Epithelial cell of esophagus (primary cell): ENCODE measurements around the gene RBM43.

ENCODE experiments used
- DNase-seq: peaks from one replicate; pipeline ENCODE4 v3.0.0; 2010; ENCODE audit warnings: low read depth
- H3K4me3 ChIP-seq: 2 replicates; pipeline ENCODE4 v1.5.1; 2011; ENCODE audit warnings: mild to moderate bottlenecking, low read length, control low read depth
- TF ChIP-seq, protein P1 (sequence below): IDR thresholded peaks from 2 replicates; pipeline ENCODE4 v1.5.1; 2011; ENCODE audit warnings: low read depth, mild to moderate bottlenecking, low read length, control low read depth, inconsistent platforms; ENCODE audit not compliant: insufficient read depth; ENCODE audit errors: missing control alignments

The RBM43 gene

GRCh38 chr2:151228847-151229512, 32.7 kb downstream of the RBM43 start:
- peak; percentile 68 for DNase-seq
- no peak overlapping the region for H3K4me3 ChIP-seq
- TF ChIP-seq, protein P1, sequence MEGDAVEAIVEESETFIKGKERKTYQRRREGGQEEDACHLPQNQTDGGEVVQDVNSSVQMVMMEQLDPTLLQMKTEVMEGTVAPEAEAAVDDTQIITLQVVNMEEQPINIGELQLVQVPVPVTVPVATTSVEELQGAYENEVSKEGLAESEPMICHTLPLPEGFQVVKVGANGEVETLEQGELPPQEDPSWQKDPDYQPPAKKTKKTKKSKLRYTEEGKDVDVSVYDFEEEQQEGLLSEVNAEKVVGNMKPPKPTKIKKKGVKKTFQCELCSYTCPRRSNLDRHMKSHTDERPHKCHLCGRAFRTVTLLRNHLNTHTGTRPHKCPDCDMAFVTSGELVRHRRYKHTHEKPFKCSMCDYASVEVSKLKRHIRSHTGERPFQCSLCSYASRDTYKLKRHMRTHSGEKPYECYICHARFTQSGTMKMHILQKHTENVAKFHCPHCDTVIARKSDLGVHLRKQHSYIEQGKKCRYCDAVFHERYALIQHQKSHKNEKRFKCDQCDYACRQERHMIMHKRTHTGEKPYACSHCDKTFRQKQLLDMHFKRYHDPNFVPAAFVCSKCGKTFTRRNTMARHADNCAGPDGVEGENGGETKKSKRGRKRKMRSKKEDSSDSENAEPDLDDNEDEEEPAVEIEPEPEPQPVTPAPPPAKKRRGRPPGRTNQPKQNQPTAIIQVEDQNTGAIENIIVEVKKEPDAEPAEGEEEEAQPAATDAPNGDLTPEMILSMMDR: no peak

- TF ChIP-seq, protein P1: no peak
- DNase-seq: no peak
- no peak overlapping the region for H3K4me3 ChIP-seq
Measured at GRCh38 chr2:151217343-151217742, 44.3 kb downstream of the RBM43 start.

DNA sequence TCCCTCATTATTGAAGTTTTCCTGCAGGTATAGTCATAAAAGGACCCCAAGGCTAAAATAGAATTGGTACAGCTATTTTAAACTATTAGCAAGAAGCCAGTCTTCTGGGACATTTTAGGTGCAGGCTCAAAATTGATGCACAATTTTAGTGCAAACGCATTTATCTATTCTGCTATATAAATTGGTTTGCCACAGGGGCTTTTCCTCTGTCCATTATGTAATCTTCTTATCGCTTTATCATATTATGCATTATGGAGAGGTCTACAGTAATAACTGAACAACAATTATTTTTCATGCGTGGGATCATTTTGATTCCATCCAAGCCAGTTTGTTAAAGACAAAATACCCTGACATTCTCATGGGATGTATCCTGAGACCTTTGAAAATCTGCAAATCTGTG, 54.6 kb downstream of the RBM43 start:
- TF ChIP-seq, protein P1: no peak
- no peak for DNase-seq

DNA sequence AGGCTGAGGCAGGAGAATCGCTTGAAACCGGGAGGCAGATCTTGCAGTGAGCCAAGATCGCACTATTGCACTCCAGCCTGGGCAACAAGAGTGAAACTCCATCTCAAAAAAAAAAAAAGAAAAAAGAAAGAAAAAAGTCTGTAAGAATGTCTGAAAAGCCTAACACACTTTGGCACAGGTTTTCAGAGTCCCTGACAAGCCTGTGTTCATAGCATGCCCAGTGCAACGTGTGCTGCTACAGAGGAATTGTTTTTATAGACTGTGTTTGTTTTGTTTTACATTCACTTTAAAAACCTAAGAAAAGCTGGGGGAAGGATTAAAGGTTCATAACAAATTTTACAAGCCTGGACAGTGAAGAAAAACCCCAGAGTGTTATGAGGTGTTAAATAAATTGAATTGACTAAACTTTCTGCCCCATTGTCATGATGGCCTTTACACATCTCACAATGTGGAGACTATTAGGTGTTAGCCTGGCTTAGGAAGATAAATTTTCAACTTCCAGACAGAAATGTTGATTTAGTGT, 55.2 kb downstream of the RBM43 start:
- H3K4me3 ChIP-seq: no peak overlapping the region
- TF ChIP-seq, protein P1: no peak
- no peak for DNase-seq

More for the DNA sequence above, 54.6 kb downstream of the RBM43 start:
- H3K4me3 ChIP-seq: no peak overlapping the region

DNA sequence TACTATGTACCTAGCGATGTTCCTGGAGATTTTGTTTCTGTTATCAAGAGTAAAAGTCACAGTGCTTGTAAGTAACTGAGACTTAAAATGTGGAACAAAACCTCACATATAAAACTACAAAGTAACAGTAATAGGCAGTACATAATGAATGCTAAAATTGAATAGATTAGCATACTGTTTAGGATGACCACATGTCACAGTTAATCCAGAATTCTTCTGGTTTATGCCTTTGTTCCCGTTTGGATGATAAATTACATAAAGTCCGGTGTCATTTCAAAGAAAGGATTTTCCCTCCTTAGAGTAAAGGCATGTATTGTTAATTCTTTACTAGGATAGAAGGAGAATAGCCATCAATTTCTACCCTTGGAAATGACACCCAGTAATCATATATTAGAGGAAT, 56.1 kb downstream of the RBM43 start:
- DNase-seq: no peak
- no peak overlapping the region for H3K4me3 ChIP-seq
- TF ChIP-seq, protein P1: no peak

DNA sequence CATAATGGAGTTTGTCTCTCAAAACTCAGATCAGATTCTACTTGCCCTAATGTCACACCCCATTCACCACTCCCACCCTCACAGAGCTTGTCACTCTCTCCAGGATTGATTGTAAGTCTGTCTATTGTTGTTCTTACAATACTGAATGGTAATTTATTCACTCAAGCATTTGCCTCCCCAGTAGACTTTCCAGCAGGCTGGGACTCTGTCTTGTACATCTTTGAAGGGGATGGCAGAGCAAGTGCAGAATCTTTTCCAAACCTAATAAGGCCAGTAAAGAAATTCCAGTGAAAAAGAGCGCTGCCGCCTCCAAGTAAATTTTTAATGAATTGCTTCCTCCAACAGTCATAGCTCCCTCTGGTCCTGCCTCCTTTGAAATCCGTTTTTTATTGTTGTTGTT, 56.9 kb downstream of the RBM43 start:
- TF ChIP-seq, protein P1: no peak
- DNase-seq: no peak
- no peak overlapping the region for H3K4me3 ChIP-seq

- TF ChIP-seq, protein P1: no peak
- DNase-seq: no peak
Measured at GRCh38 chr2:151200844-151201243, 60.8 kb downstream of the RBM43 start.

More at GRCh38 chr2:151200844-151201243, 60.8 kb downstream of the RBM43 start:
- no peak overlapping the region for H3K4me3 ChIP-seq
